Gastroesophageal sphincter (tissue), 3 donors: ENCODE results near the gene CDK8.
A peak's percentile ranks its signal among the peaks of the same experiment; 100 is the strongest.

ENCODE experiments used
- EP300 ChIP-seq: sonication (generic); formaldehyde crosslinking; IDR thresholded peaks from one replicate; pipeline ENCODE4 v1.6.1; 2017; ENCODE audit warnings: antibody characterized with exemption, mild to moderate bottlenecking
- POLR2A ChIP-seq, 2 donors: fragments of 450-650 bp; IDR thresholded peaks; one replicate each; pipeline ENCODE4 v1.6.1; 2017; ENCODE audit warnings: antibody characterized with exemption in 2 of 2, mild to moderate bottlenecking in 2 of 2, moderate library complexity in 1 of 2
- POLR2AphosphoS5 ChIP-seq: sonication (generic); formaldehyde crosslinking; IDR thresholded peaks from one replicate; pipeline ENCODE4 v1.6.1; 2017; ENCODE audit warnings: antibody characterized with exemption
- TF ChIP-seq, protein P1 (sequence below), 4 experiments: fragments of 200-600 bp in 2 of 4; fragments of 450-650 bp in 2 of 4; sonication (generic) in 1 of 4; IDR thresholded peaks; one replicate each; pipeline ENCODE4 v1.5.1; 2017 to 2019; ENCODE audit warnings: antibody characterized with exemption in 4 of 4, mild to moderate bottlenecking in 2 of 4, moderate library complexity in 2 of 4

- TF ChIP-seq, protein P1, sequence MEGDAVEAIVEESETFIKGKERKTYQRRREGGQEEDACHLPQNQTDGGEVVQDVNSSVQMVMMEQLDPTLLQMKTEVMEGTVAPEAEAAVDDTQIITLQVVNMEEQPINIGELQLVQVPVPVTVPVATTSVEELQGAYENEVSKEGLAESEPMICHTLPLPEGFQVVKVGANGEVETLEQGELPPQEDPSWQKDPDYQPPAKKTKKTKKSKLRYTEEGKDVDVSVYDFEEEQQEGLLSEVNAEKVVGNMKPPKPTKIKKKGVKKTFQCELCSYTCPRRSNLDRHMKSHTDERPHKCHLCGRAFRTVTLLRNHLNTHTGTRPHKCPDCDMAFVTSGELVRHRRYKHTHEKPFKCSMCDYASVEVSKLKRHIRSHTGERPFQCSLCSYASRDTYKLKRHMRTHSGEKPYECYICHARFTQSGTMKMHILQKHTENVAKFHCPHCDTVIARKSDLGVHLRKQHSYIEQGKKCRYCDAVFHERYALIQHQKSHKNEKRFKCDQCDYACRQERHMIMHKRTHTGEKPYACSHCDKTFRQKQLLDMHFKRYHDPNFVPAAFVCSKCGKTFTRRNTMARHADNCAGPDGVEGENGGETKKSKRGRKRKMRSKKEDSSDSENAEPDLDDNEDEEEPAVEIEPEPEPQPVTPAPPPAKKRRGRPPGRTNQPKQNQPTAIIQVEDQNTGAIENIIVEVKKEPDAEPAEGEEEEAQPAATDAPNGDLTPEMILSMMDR (IDR thresholded peaks at IDR 0.05): no peak
- TF ChIP-seq POLR2A (IDR thresholded peaks at IDR 0.05): no peak
- peak; percentile 11 for TF ChIP-seq POLR2AphosphoS5
- TF ChIP-seq EP300: no peak
These were observed 166.5 kb downstream of the CDK8 start for GRCh38 chr13:26420282-26420960.
